Fibroblast of lung (primary cell): ENCODE data around the gene PPP1R12C. TPM values are rescaled to one million over a fixed set of nuclear protein-coding genes. Genes with fewer than 3 reads are reported as not detected.

Source experiments
- DNase-seq, 2 donors: peaks; one replicate each; pipeline versions ENCODE4 v3.0.0 to v3.0.0-alpha.2; 2010; ENCODE audit warnings: low read depth in 2 of 2
- H2AFZ ChIP-seq: 2 replicates; pipeline ENCODE4 v1.5.1; 2012; ENCODE audit warnings: low read length, control low read depth, inconsistent platforms
- H3K27ac ChIP-seq: 2 replicates; pipeline ENCODE4 v1.5.1; 2011; ENCODE audit warnings: low read length, control low read depth; ENCODE audit not compliant: insufficient read depth
- H3K27me3 ChIP-seq: 2 replicates; pipeline ENCODE4 v1.5.1; 2011; ENCODE audit warnings: mild to moderate bottlenecking, low read length; ENCODE audit not compliant: control insufficient read depth, insufficient read depth
- H3K36me3 ChIP-seq: 2 replicates; pipeline ENCODE4 v1.5.1; 2011; ENCODE audit warnings: low read length; ENCODE audit not compliant: control insufficient read depth, insufficient read depth
- H3K4me1 ChIP-seq: 2 replicates; pipeline ENCODE4 v1.5.1; 2011; ENCODE audit warnings: low read length; ENCODE audit not compliant: control insufficient read depth, insufficient read depth; ENCODE audit errors: extremely low read depth
- H3K4me2 ChIP-seq: 2 replicates; pipeline ENCODE4 v1.5.1; 2011; ENCODE audit warnings: low read length, control low read depth; ENCODE audit not compliant: insufficient read depth; ENCODE audit errors: extremely low read depth
- H3K4me3 ChIP-seq, 4 experiments: fragments of 200-600 bp in 1 of 4; sonication (generic) in 1 of 4; replicated peaks in 1 of 4; 2 replicates each; pipeline ENCODE4 v1.5.1; 2011 to 2016; ENCODE audit warnings: low read length in 4 of 4, low read depth in 3 of 4, mild to moderate bottlenecking in 3 of 4, control low read depth in 2 of 4, inconsistent platforms in 1 of 4, mixed read lengths in 1 of 4; ENCODE audit not compliant: insufficient read depth in 1 of 4; ENCODE audit errors: control extremely low read depth in 1 of 4
- H3K79me2 ChIP-seq: 2 replicates; pipeline ENCODE4 v1.5.1; 2012; ENCODE audit warnings: mild to moderate bottlenecking, low read length, inconsistent platforms; ENCODE audit not compliant: control insufficient read depth, insufficient read depth
- H3K9ac ChIP-seq: 2 replicates; pipeline ENCODE4 v1.5.1; 2011; ENCODE audit warnings: mild to moderate bottlenecking, low read length, control low read depth; ENCODE audit not compliant: insufficient read depth
- H3K9me3 ChIP-seq: 2 replicates; pipeline ENCODE4 v1.5.1; 2012; ENCODE audit warnings: low read depth, low read length; ENCODE audit not compliant: control insufficient read depth, insufficient read depth
- H4K20me1 ChIP-seq: 2 replicates; pipeline ENCODE4 v1.5.1; 2011; ENCODE audit warnings: low read length; ENCODE audit not compliant: control insufficient read depth, insufficient read depth; ENCODE audit errors: extremely low read depth
- CTCF ChIP-seq, 2 donors: IDR thresholded peaks in 1 of 2; conservative IDR thresholded peaks in 1 of 2; 1 replicate in 1 of 2; 2 replicates in 1 of 2; pipeline ENCODE4 v1.5.1; 2011 to 2012; ENCODE audit warnings: low read length in 2 of 2, control low read depth in 1 of 2, inconsistent platforms in 1 of 2, low read depth in 1 of 2, mild to moderate bottlenecking in 1 of 2
- EZH2 ChIP-seq: IDR thresholded peaks from 2 replicates; pipeline ENCODE4 v1.5.1; 2012; ENCODE audit warnings: low read length, control low read depth, mild to moderate bottlenecking; ENCODE audit errors: missing control alignments
- polyA plus RNA-seq, 2 donors: library from polyadenylated mRNA; depleted of rRNA in 1 of 2; stranded (reverse) in 1 of 2; unstranded in 1 of 2; fragments of >200 nt; gene quantifications; 2 replicates each; pipeline ENCODE4 v1.2.1, GENCODE V29; 2011 to 2012; ENCODE audit warnings: missing spikeins in 1 of 2
- total RNA-seq: library from RNA; depleted of rRNA; stranded (reverse); fragments of >200 nt; gene quantifications from 2 replicates; pipeline ENCODE4 v1.2.1, GENCODE V29; 2014

PPP1R12C gene
- total and polyA plus RNA-seq, 2 donors (not counting 1 experiment from before 2014, with no cell fraction given), result 26.0 to 32.9 TPM

DNA sequence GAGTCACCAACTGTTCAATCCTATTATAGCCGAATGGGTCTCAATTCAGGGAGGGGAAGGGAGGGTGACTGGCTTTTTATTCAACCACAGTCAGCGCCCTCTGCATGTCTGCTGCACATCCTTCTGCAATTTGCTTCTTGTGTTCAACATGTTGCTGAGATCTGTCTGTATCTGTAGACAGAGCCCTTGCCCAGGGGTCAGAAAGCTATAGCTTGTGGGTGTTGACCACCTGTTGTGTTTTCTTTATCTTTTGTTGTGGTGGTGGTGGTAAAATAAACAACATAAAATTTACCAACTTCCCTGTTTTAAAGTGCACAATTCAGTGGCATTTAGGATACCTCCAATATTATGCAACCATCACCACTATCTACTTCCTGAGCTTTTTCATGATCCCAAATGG lies 12.2 kb downstream of the PPP1R12C start:
- H3K4me2 ChIP-seq, result no peak overlapping the region
- H2AFZ ChIP-seq, result no peak overlapping the region
- DNase-seq, result no peak
- TF ChIP-seq EZH2 (no peak), CTCF (conservative IDR thresholded peaks at IDR 0.05 in 1 of 2, IDR thresholded peaks at IDR 0.05 in 1 of 2; ENCODE audit: low read depth in 1 of 2, low read length in 2 of 2) (no peak)
- H4K20me1 ChIP-seq, result no peaks in the 10 kb centered on the region
- H3K4me3 ChIP-seq, result no peak overlapping the region
- H3K27me3 ChIP-seq, result no peaks in the 10 kb centered on the region
- no peak overlapping the region for H3K9ac ChIP-seq
- H3K9me3 ChIP-seq, result no peaks in the 10 kb centered on the region
- H3K27ac ChIP-seq, result no peak overlapping the region
- H3K79me2 ChIP-seq, result peaks cover 16% of the 10 kb centered on the region
- H3K36me3 ChIP-seq, result peaks cover 11% of the 10 kb centered on the region
- H3K4me1 ChIP-seq, result no peaks in the 10 kb centered on the region

DNA sequence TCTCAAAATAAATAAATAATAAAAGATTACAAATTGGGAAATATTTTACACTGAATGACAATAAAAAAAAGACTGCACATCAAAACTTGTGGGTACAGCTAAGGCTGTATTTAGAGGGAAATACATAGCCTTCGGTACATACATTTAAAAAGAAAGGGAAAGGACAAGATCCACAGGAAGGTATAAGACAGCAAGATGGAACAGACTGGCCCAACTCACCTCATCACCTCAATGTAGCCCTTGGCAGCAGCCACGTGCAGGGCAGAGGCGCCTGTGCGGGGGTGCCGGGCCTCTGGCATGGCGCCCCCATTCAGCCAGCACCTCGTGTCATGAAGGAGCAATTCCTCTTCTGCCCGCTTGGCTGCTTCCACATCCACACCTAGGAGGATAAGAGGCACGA lies 14.2 kb downstream of the PPP1R12C start:
- peaks cover 1% of the 10 kb centered on the region for H4K20me1 ChIP-seq
- no peak overlapping the region for H3K4me3 ChIP-seq
- H3K79me2 ChIP-seq, result peaks cover 7% of the 10 kb centered on the region
- H3K4me1 ChIP-seq, result peaks cover 4% of the 10 kb centered on the region
- DNase-seq, result no peak
- no peaks in the 10 kb centered on the region for H3K9me3 ChIP-seq
- no peak overlapping the region for H3K27ac ChIP-seq
- no peak overlapping the region for H2AFZ ChIP-seq
- H3K27me3 ChIP-seq, result no peaks in the 10 kb centered on the region
- H3K4me2 ChIP-seq, result no peak overlapping the region
- no peak for TF ChIP-seq EZH2
- no peak for TF ChIP-seq CTCF (conservative IDR thresholded peaks at IDR 0.05 in 1 of 2, IDR thresholded peaks at IDR 0.05 in 1 of 2; ENCODE audit: low read depth in 1 of 2, low read length in 2 of 2)
- H3K36me3 ChIP-seq, result peaks cover 9% of the 10 kb centered on the region
- no peak overlapping the region for H3K9ac ChIP-seq

DNA sequence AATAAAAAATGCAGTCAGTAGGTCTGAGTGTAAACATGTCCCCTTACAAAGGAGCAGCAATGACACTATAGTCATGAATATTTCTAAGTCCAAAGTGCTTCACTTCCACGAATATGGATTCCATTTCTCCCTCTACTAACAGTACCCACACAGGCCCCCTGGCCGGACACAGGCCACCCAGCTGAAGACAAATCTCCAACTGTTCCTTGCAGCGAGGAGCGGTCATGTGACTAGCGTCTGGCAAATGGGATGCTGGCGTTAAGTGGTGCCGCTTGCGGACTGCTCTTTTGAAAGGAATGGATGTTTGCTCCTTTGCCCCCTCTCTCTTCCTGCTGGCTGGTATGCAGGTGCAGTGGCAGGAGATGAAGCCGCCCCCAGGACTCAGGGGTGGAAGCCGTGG lies 16.2 kb downstream of the PPP1R12C start:
- Histone ChIP-seq H3K9me3 (no peaks in the 10 kb centered on the region), H2AFZ (no peak overlapping the region), H3K27ac (no peak overlapping the region), H3K4me2 (no peak overlapping the region), H4K20me1 (peaks cover 1% of the 10 kb centered on the region), H3K36me3 (peaks cover 11% of the 10 kb centered on the region), H3K27me3 (no peaks in the 10 kb centered on the region), H3K9ac (no peak overlapping the region), H3K79me2 (peaks cover 2% of the 10 kb centered on the region), H3K4me1 (peaks cover 4% of the 10 kb centered on the region), H3K4me3 (no peak overlapping the region)
- DNase-seq, result no peak
- TF ChIP-seq EZH2, result no peak
- TF ChIP-seq CTCF (conservative IDR thresholded peaks at IDR 0.05 in 1 of 2, IDR thresholded peaks at IDR 0.05 in 1 of 2; ENCODE audit: low read depth in 1 of 2, low read length in 2 of 2), result no peak
